H9 (cell line): ENCODE data around the gene UBP1. TPM values are rescaled to one million over a fixed set of nuclear protein-coding genes. Genes with fewer than 3 reads are reported as not detected.

Experiments used
- DNase-seq: peaks from one replicate; pipeline ENCODE4 v3.0.0-alpha.2; 2017
- H2AFZ ChIP-seq: one replicate; pipeline ENCODE4 v1.6.1; 2013; ENCODE audit warnings: mild to moderate bottlenecking, low read length, control low read depth, moderate library complexity
- H2AK5ac ChIP-seq: 2 replicates; pipeline ENCODE4 v1.6.1; 2013; ENCODE audit warnings: low read length, control low read depth, mixed read lengths; ENCODE audit not compliant: insufficient read length
- H2BK120ac ChIP-seq: one replicate; pipeline ENCODE4 v1.6.1; 2013; ENCODE audit warnings: low read depth, mild to moderate bottlenecking, low read length, control low read depth, inconsistent platforms; ENCODE audit not compliant: poor library complexity, severe bottlenecking
- H2BK12ac ChIP-seq: 2 replicates; pipeline ENCODE4 v1.6.1; 2013; ENCODE audit warnings: low read length, control low read depth, mixed read lengths, low read depth; ENCODE audit not compliant: insufficient read length
- H2BK15ac ChIP-seq: 2 replicates; pipeline ENCODE4 v1.6.1; 2013; ENCODE audit warnings: low read depth, low read length, control low read depth
- H2BK20ac ChIP-seq: one replicate; pipeline ENCODE4 v1.6.1; 2013; ENCODE audit warnings: low read depth, mild to moderate bottlenecking, low read length, control low read depth, inconsistent platforms; ENCODE audit not compliant: poor library complexity, severe bottlenecking
- H2BK5ac ChIP-seq: 2 replicates; pipeline ENCODE4 v1.6.1; 2013; ENCODE audit warnings: low read length, control low read depth, mixed read lengths; ENCODE audit not compliant: insufficient read length
- H3K14ac ChIP-seq: 2 replicates; pipeline ENCODE4 v1.6.1; 2013; ENCODE audit warnings: low read length, control low read depth; ENCODE audit not compliant: insufficient read depth
- H3K18ac ChIP-seq: 2 replicates; pipeline ENCODE4 v1.6.1; 2013; ENCODE audit warnings: low read depth, mild to moderate bottlenecking, mixed read lengths, low read length, control low read depth; ENCODE audit not compliant: insufficient read length
- H3K23ac ChIP-seq: 2 replicates; pipeline ENCODE4 v1.6.1; 2013; ENCODE audit warnings: low read length, control low read depth, mixed read lengths, low read depth; ENCODE audit not compliant: insufficient read length
- H3K23me2 ChIP-seq: 2 replicates; pipeline ENCODE4 v1.6.1; 2013; ENCODE audit warnings: low read depth, mild to moderate bottlenecking, mixed read lengths, low read length, control low read depth; ENCODE audit not compliant: insufficient read length, poor library complexity, severe bottlenecking
- H3K27ac ChIP-seq: 2 replicates; pipeline ENCODE4 v1.5.1; 2013; ENCODE audit warnings: low read length, control low read depth, mixed read lengths, low read depth; ENCODE audit not compliant: insufficient read length
- H3K27me3 ChIP-seq: 2 replicates; pipeline ENCODE4 v1.6.1; 2013; ENCODE audit warnings: low read length, control low read depth, inconsistent platforms; ENCODE audit not compliant: insufficient read depth
- H3K4ac ChIP-seq: 2 replicates; pipeline ENCODE4 v1.6.1; 2013; ENCODE audit warnings: low read depth, mild to moderate bottlenecking, control low read depth, inconsistent platforms, low read length, moderate library complexity
- H3K4me1 ChIP-seq: 2 replicates; pipeline ENCODE4 v1.6.1; 2013; ENCODE audit warnings: low read length, control low read depth, inconsistent platforms; ENCODE audit not compliant: insufficient read depth
- H3K4me2 ChIP-seq: 2 replicates; pipeline ENCODE4 v1.6.1; 2013; ENCODE audit warnings: low read length, control low read depth, mixed read lengths; ENCODE audit not compliant: insufficient read length, insufficient read depth
- H3K56ac ChIP-seq: 2 replicates; pipeline ENCODE4 v1.6.1; 2013; ENCODE audit warnings: low read depth, mild to moderate bottlenecking, mixed read lengths, low read length, control low read depth; ENCODE audit not compliant: insufficient read length
- H3K79me1 ChIP-seq: 2 replicates; pipeline ENCODE4 v1.6.1; 2013; ENCODE audit warnings: low read depth, mild to moderate bottlenecking, moderate library complexity, low read length, control low read depth, inconsistent platforms; ENCODE audit not compliant: insufficient read depth, poor library complexity, severe bottlenecking
- H3K79me2 ChIP-seq: 2 replicates; pipeline ENCODE4 v1.6.1; 2013; ENCODE audit warnings: low read length, control low read depth, inconsistent platforms; ENCODE audit not compliant: insufficient read depth
- H3K9ac ChIP-seq: 2 replicates; pipeline ENCODE4 v1.6.1; 2013; ENCODE audit warnings: low read length, control low read depth, mixed read lengths; ENCODE audit not compliant: insufficient read length; ENCODE audit errors: extremely low read depth
- H3K9me3 ChIP-seq: one replicate; pipeline ENCODE4 v1.6.1; 2013; ENCODE audit warnings: low read depth, low read length, inconsistent platforms; ENCODE audit not compliant: control insufficient read depth
- H3T11ph ChIP-seq: one replicate; pipeline ENCODE4 v1.6.1; 2013; ENCODE audit warnings: mild to moderate bottlenecking, low read length, control low read depth, inconsistent platforms
- H4K20me1 ChIP-seq: one replicate; pipeline ENCODE4 v1.6.1; 2013; ENCODE audit not compliant: control insufficient read depth, insufficient read length, insufficient read depth
- H4K5ac ChIP-seq: 2 replicates; pipeline ENCODE4 v1.6.1; 2013; ENCODE audit warnings: low read depth, mild to moderate bottlenecking, mixed read lengths, low read length, control low read depth; ENCODE audit not compliant: insufficient read length
- H4K8ac ChIP-seq: replicated peaks from 2 replicates; pipeline ENCODE4 v1.6.1; 2013; ENCODE audit warnings: low read length, control low read depth, mixed read lengths, low read depth; ENCODE audit not compliant: insufficient read length
- H4K91ac ChIP-seq: 2 replicates; pipeline ENCODE4 v1.6.1; 2013; ENCODE audit warnings: low read depth, mild to moderate bottlenecking, moderate library complexity, mixed read lengths, low read length, control low read depth; ENCODE audit not compliant: insufficient read length
- H3K27ac Mint-ChIP-seq, 3 experiments: 2 replicates in 2 of 3; 3 replicates in 1 of 3; pipeline ENCODE4 v1.8.0; 2020 to 2021; ENCODE audit warnings: mixed read lengths in 3 of 3, mild to moderate bottlenecking in 1 of 3, moderate library complexity in 1 of 3
- H3K27me3 Mint-ChIP-seq: 2 replicates; pipeline ENCODE4 v1.8.0; 2021; ENCODE audit warnings: low read depth, mild to moderate bottlenecking, moderate library complexity, mixed read lengths
- H3K36me3 Mint-ChIP-seq, 3 experiments: 2 replicates in 2 of 3; 3 replicates in 1 of 3; pipeline ENCODE4 v1.8.0; 2020 to 2021; ENCODE audit warnings: low read depth in 3 of 3, mixed read lengths in 3 of 3; ENCODE audit not compliant: insufficient read depth in 1 of 3
- H3K4me1 Mint-ChIP-seq, 2 experiments: 2 replicates each; pipeline ENCODE4 v1.8.0; 2020; ENCODE audit warnings: mixed read lengths in 2 of 2
- H3K4me3 Mint-ChIP-seq, 2 experiments: 2 replicates in 1 of 2; 3 replicates in 1 of 2; pipeline ENCODE4 v1.8.0; 2020 to 2021; ENCODE audit warnings: mild to moderate bottlenecking in 2 of 2, mixed read lengths in 2 of 2, moderate library complexity in 1 of 2
- H3K9me3 Mint-ChIP-seq, 2 experiments: 2 replicates in 1 of 2; 3 replicates in 1 of 2; pipeline ENCODE4 v1.8.0; 2020; ENCODE audit warnings: mild to moderate bottlenecking in 2 of 2, mixed read lengths in 2 of 2, moderate library complexity in 1 of 2
- WGBS: extraction: QIAGEN DNeasy Blood & Tissue Kit; methylation state at CpG from one replicate; pipeline ENCODE4 v1.1.7; 2013; ENCODE audit warnings: missing lambda C conversion rate, low lambda C conversion rate, mixed read lengths; ENCODE audit not compliant: insufficient read length; ENCODE audit errors: extremely low coverage; 5-methylcytosine and 5-hydroxymethylcytosine counted together
- total RNA-seq: library from RNA; stranded (reverse); gene quantifications from 2 replicates; pipeline ENCODE4 v1.2.1, GENCODE V29; 2021
- TF ChIP-seq, protein P1 (sequence below): fragments of 200-600 bp; sonication (generic); conservative IDR thresholded peaks from 3 replicates; pipeline ENCODE4 v1.8.0; 2021; ENCODE audit warnings: antibody characterized with exemption, mild to moderate bottlenecking

Gene UBP1
- total RNA-seq, 1 experiment from 2014 or later = 103 TPM

DNA sequence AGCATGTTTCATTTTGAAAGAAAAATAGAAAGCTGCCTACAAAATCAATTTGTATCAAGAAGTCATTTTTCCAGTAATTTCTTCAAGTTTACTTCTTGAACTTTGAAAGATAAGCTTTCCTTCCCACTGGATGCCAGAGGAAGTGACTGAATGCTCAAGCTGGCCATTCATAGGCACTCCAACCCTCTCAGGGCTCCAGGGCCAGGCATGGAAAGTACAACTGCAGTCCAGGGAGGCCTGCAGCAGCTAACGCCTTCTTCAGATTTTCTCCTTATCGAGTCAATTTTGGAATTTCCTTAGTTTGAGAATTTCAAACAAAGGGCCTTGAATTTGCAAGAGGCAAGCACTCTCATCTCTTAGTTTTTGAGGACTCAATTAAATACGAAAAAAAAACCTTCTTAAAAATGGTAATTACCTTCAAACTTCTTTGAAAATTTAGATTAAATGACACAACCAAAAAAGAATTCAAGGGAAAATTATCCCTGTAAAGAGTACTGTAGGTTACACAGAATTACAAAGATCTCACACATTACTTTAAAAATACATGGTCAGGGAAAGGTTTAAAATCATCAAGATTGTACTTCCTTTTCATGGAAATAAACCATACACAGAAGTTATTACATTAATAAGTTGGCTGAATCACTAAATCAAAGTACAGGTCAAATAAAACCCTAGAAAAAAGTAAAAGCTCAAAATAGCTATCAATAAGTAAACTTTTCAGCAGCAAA is 2.5 kb downstream of the UBP1 start:
- H4K8ac ChIP-seq = no peak overlapping the region
- Mint-ChIP-seq H3K36me3 (peaks cover 0 to 2% (median 0%) of the 10 kb centered on the region in 3 experiments; a peak in 2 of 7 replicates), H3K4me1 (peaks cover 35 to 46% of the 10 kb centered on the region in 2 experiments), H3K27me3 (no peaks in the 10 kb centered on the region; the same call in 1 of the 2 replicates), H3K27ac (peak overlapping the region in 1 of 3 experiments; percentile 12; a peak in 2 of 7 replicates), H3K4me3 (peak overlapping the region; percentile 91 to 98), H3K9me3 (peaks cover 2% of the 10 kb centered on the region in 2 experiments; a peak in 2 of 5 replicates)
- no CpG with 5 or more reads among the region's 3 CpGs for WGBS
- H3K4me1 ChIP-seq = peaks cover 9% of the 10 kb centered on the region; the same call in 1 of the 2 replicates
- H3K79me2 ChIP-seq = peaks cover 48% of the 10 kb centered on the region; the same call in 1 of the 2 replicates
- no peak overlapping the region for H2BK15ac ChIP-seq
- no peak overlapping the region for H3K14ac ChIP-seq
- peak overlapping the region; percentile 94 for H3K4me2 ChIP-seq
- no peak overlapping the region for H3K27ac ChIP-seq
- H3K4ac ChIP-seq = no peak overlapping the region
- no peaks in the 10 kb centered on the region for H3K79me1 ChIP-seq
- H2AFZ ChIP-seq = no peak overlapping the region
- no peak overlapping the region for H2BK5ac ChIP-seq
- H4K5ac ChIP-seq = no peak overlapping the region
- no peak overlapping the region for H3K18ac ChIP-seq
- H3K23me2 ChIP-seq = peaks cover 19% of the 10 kb centered on the region
- H4K91ac ChIP-seq = no peak overlapping the region
- no peaks in the 10 kb centered on the region for H3K27me3 ChIP-seq
- TF ChIP-seq, protein P1, sequence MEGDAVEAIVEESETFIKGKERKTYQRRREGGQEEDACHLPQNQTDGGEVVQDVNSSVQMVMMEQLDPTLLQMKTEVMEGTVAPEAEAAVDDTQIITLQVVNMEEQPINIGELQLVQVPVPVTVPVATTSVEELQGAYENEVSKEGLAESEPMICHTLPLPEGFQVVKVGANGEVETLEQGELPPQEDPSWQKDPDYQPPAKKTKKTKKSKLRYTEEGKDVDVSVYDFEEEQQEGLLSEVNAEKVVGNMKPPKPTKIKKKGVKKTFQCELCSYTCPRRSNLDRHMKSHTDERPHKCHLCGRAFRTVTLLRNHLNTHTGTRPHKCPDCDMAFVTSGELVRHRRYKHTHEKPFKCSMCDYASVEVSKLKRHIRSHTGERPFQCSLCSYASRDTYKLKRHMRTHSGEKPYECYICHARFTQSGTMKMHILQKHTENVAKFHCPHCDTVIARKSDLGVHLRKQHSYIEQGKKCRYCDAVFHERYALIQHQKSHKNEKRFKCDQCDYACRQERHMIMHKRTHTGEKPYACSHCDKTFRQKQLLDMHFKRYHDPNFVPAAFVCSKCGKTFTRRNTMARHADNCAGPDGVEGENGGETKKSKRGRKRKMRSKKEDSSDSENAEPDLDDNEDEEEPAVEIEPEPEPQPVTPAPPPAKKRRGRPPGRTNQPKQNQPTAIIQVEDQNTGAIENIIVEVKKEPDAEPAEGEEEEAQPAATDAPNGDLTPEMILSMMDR = no peak
- no peak overlapping the region for H3K23ac ChIP-seq
- peak overlapping the region; percentile 94 for H3K9ac ChIP-seq
- H2BK20ac ChIP-seq = no peak overlapping the region
- H2BK120ac ChIP-seq = no peak overlapping the region
- H3T11ph ChIP-seq = no peak overlapping the region
- no peak overlapping the region for H3K56ac ChIP-seq
- DNase-seq = no peak
- H4K20me1 ChIP-seq = no peaks in the 10 kb centered on the region
- H2BK12ac ChIP-seq = no peak overlapping the region
- no peaks in the 10 kb centered on the region for H3K9me3 ChIP-seq
- no peak overlapping the region for H2AK5ac ChIP-seq
